ENCODE results near the gene POLR2B. TPM values are rescaled to one million over a fixed set of nuclear protein-coding genes. Genes with fewer than 3 reads are reported as not detected.

The POLR2B gene
- polyA plus RNA-seq, 1 donor from 2014 or later, result 39.8 TPM

- Mint-ChIP-seq H3K9me3 (peaks cover 0 to 2% (median 0%) of the 10 kb centered on the region in 3 donors), H3K4me1 (no peaks in the 10 kb centered on the region), H3K36me3 (no peaks in the 10 kb centered on the region), H3K27ac (no peak overlapping the region), H3K4me3 (no peak overlapping the region), H3K27me3 (peaks cover 2% of the 10 kb centered on the region)
These were observed 99.1 kb downstream of the POLR2B start for GRCh38 chr4:57077550-57078343.

GRCh38 chr4:57078685-57079521 lies 100.2 kb downstream of the POLR2B start:
- Mint-ChIP-seq H3K27ac (no peak overlapping the region), H3K36me3 (no peaks in the 10 kb centered on the region), H3K4me1 (no peaks in the 10 kb centered on the region), H3K27me3 (peaks cover 2% of the 10 kb centered on the region), H3K9me3 (peaks cover 0 to 2% (median 0%) of the 10 kb centered on the region in 3 donors), H3K4me3 (no peak overlapping the region)

Other genes starting within 250 kb of the POLR2B start
- 7.1 TPM for gene SPINK2, start 157.2 kb upstream of the POLR2B start, polyA plus RNA-seq
- gene REST, start 71.0 kb upstream of the POLR2B start, polyA plus RNA-seq, result 114 TPM
- 21.2 TPM for gene NOA1, start 1.3 kb upstream of the POLR2B start, polyA plus RNA-seq
- not detected for gene IGFBP7, start 131.5 kb downstream of the POLR2B start, polyA plus RNA-seq